Peyer's patch (tissue), 4 donors: Measurements from ENCODE around the gene WDR91. TPM values are rescaled to one million over a fixed set of nuclear protein-coding genes. Genes with fewer than 3 reads are reported as not detected.

Experiments used
- DNase-seq, 3 donors: peaks; one replicate each; pipeline ENCODE4 v3.0.0-alpha.2; 2017 to 2019
- H3K27ac ChIP-seq, 4 donors: fragments of 200-600 bp; sonication (generic); one replicate each; pipeline ENCODE4 v1.5.1; 2016 to 2019
- H3K27me3 ChIP-seq, 2 donors: fragments of 200-600 bp; sonication (generic); one replicate each; pipeline ENCODE4 v1.5.1; 2019
- H3K36me3 ChIP-seq, 3 donors: fragments of 200-600 bp; sonication (generic); one replicate each; pipeline ENCODE4 v1.5.1; 2016 to 2019
- H3K4me1 ChIP-seq, 4 donors: fragments of 200-600 bp; sonication (generic); one replicate each; pipeline ENCODE4 v1.5.1; 2016 to 2019
- H3K4me3 ChIP-seq, 4 donors: fragments of 200-600 bp; sonication (generic); 1 replicate in 3 of 4; 2 replicates in 1 of 4; pipeline ENCODE4 v1.5.1; 2016 to 2019; ENCODE audit warnings: mild to moderate bottlenecking in 1 of 4
- H3K9me3 ChIP-seq, 4 donors: fragments of 200-600 bp; sonication (generic); one replicate each; pipeline ENCODE4 v1.5.1; 2016 to 2019; ENCODE audit warnings: mild to moderate bottlenecking in 1 of 4
- CTCF ChIP-seq, 6 experiments: fragments of 450-650 bp in 4 of 6; fragments of 200-600 bp in 2 of 6; sonication (generic) in 1 of 6; IDR thresholded peaks; one replicate each; pipeline ENCODE4 v1.5.1; 2017 to 2019; ENCODE audit warnings: antibody characterized with exemption in 6 of 6, mild to moderate bottlenecking in 3 of 6, moderate library complexity in 1 of 6
- POLR2A ChIP-seq, 2 donors: fragments of 450-650 bp; IDR thresholded peaks; one replicate each; pipeline ENCODE4 v1.5.1; 2017; ENCODE audit warnings: antibody characterized with exemption in 2 of 2, mild to moderate bottlenecking in 2 of 2, moderate library complexity in 2 of 2
- total RNA-seq, 4 donors: library from RNA; depleted of rRNA; stranded (reverse); fragments of >200 nt; gene quantifications; one replicate each; pipeline ENCODE4 v1.1.0, GENCODE V29; 2016

The WDR91 gene
- total RNA-seq, 4 donors from 2014 or later = 6.7 to 44.6 (median 22.2) TPM

GRCh38 chr7:135186261-135186540 is 25.1 kb downstream of the WDR91 start:
- H3K27me3 ChIP-seq = no peaks in the 10 kb centered on the region
- DNase-seq = no peak
- no peak for TF ChIP-seq CTCF (IDR thresholded peaks at IDR 0.05)
- no peak overlapping the region for H3K27ac ChIP-seq
- H3K36me3 ChIP-seq = peaks cover 0 to 76% (median 0%) of the 10 kb centered on the region in 3 donors
- H3K9me3 ChIP-seq = peaks cover 0 to 21% (median 8%) of the 10 kb centered on the region in 4 donors
- no peaks in the 10 kb centered on the region for H3K4me1 ChIP-seq
- H3K4me3 ChIP-seq = no peak overlapping the region

GRCh38 chr7:135185471-135186260 is 25.7 kb downstream of the WDR91 start:
- H3K9me3 ChIP-seq = peaks cover 0 to 27% (median 10%) of the 10 kb centered on the region in 4 donors
- H3K4me3 ChIP-seq = no peak overlapping the region
- peaks cover 0 to 76% (median 0%) of the 10 kb centered on the region in 3 donors for H3K36me3 ChIP-seq
- H3K27ac ChIP-seq = no peak overlapping the region
- no peak for DNase-seq
- no peaks in the 10 kb centered on the region for H3K27me3 ChIP-seq
- TF ChIP-seq CTCF (IDR thresholded peaks at IDR 0.05) (no peak), POLR2A (IDR thresholded peaks at IDR 0.05) (no peak)
- no peaks in the 10 kb centered on the region for H3K4me1 ChIP-seq

- peaks cover 0 to 38% (median 10%) of the 10 kb centered on the region in 4 donors for H3K9me3 ChIP-seq
- H3K36me3 ChIP-seq = peaks cover 0 to 69% (median 0%) of the 10 kb centered on the region in 3 donors
- no peaks in the 10 kb centered on the region for H3K27me3 ChIP-seq
- no peak for DNase-seq
- no peaks in the 10 kb centered on the region for H3K4me1 ChIP-seq
- TF ChIP-seq CTCF (IDR thresholded peaks at IDR 0.05) (no peak), POLR2A (IDR thresholded peaks at IDR 0.05) (no peak)
- no peak overlapping the region for H3K4me3 ChIP-seq
- no peak overlapping the region for H3K27ac ChIP-seq
These were observed 27.0 kb downstream of the WDR91 start for GRCh38 chr7:135184254-135184841.

- H3K27ac ChIP-seq = no peak overlapping the region
- DNase-seq = no peak
- H3K4me1 ChIP-seq = no peaks in the 10 kb centered on the region
- TF ChIP-seq CTCF (IDR thresholded peaks at IDR 0.05) = no peak
- no peak for TF ChIP-seq POLR2A (IDR thresholded peaks at IDR 0.05)
- peaks cover 0 to 61% (median 0%) of the 10 kb centered on the region in 3 donors for H3K36me3 ChIP-seq
- H3K27me3 ChIP-seq = no peaks in the 10 kb centered on the region
- H3K4me3 ChIP-seq = no peak overlapping the region
- peaks cover 0 to 38% (median 10%) of the 10 kb centered on the region in 4 donors for H3K9me3 ChIP-seq
These were observed 27.8 kb downstream of the WDR91 start for GRCh38 chr7:135183478-135183877.

GRCh38 chr7:135181929-135182678 is 29.2 kb downstream of the WDR91 start:
- Histone ChIP-seq H3K36me3 (peaks cover 0 to 47% (median 0%) of the 10 kb centered on the region in 3 donors), H3K4me1 (no peaks in the 10 kb centered on the region), H3K27ac (no peak overlapping the region), H3K4me3 (no peak overlapping the region), H3K27me3 (no peaks in the 10 kb centered on the region), H3K9me3 (peaks cover 0 to 38% (median 10%) of the 10 kb centered on the region in 4 donors)
- TF ChIP-seq POLR2A (IDR thresholded peaks at IDR 0.05) = no peak
- TF ChIP-seq CTCF (IDR thresholded peaks at IDR 0.05) = no peak
- no peak for DNase-seq
